ENCODE data around the gene SORCS2.
A peak's percentile ranks its signal among the peaks of the same experiment; 100 is the strongest.

Gene SORCS2

DNA sequence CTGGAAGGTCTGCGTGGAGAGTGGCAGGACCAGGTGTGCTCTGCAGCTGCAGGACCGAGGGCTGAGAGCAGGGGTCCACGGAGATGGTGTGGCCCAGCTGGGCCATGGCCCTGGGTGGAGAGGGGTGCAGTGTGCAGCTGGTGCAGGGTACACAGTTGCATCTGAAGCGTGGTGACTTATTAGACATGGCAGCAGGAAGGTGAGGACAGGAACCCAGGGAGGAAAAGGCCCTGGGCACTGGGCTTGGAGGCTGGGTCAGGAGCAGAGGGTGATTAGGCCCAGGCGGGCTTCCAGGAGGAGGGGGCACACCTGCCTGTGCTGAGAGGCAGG, 457.0 kb downstream of the SORCS2 start:
- no peak for DNase-seq (ENCODE audit: low spot score)

GRCh38 chr4:7649741-7650531, 457.6 kb downstream of the SORCS2 start:
- DNase-seq (ENCODE audit: low spot score), result peak; percentile 58
- in situ Hi-C loops (cut with MboI; ENCODE audit: low pct_unique_long_range_greater_than_20kb, low sequenced_read_pairs, unreplicated experiment), result no loop called here
- TF ChIP-seq CTCF (IDR thresholded peaks at IDR 0.05; ENCODE audit: extremely low read depth, insufficient read depth, missing control alignments), result no peak

More for the DNA sequence above, 457.0 kb downstream of the SORCS2 start:
- no peak for TF ChIP-seq CTCF (IDR thresholded peaks at IDR 0.05; ENCODE audit: extremely low read depth, insufficient read depth, missing control alignments)
- in situ Hi-C loops (cut with MboI; ENCODE audit: low pct_unique_long_range_greater_than_20kb, low sequenced_read_pairs, unreplicated experiment), result no loop called here

DNA sequence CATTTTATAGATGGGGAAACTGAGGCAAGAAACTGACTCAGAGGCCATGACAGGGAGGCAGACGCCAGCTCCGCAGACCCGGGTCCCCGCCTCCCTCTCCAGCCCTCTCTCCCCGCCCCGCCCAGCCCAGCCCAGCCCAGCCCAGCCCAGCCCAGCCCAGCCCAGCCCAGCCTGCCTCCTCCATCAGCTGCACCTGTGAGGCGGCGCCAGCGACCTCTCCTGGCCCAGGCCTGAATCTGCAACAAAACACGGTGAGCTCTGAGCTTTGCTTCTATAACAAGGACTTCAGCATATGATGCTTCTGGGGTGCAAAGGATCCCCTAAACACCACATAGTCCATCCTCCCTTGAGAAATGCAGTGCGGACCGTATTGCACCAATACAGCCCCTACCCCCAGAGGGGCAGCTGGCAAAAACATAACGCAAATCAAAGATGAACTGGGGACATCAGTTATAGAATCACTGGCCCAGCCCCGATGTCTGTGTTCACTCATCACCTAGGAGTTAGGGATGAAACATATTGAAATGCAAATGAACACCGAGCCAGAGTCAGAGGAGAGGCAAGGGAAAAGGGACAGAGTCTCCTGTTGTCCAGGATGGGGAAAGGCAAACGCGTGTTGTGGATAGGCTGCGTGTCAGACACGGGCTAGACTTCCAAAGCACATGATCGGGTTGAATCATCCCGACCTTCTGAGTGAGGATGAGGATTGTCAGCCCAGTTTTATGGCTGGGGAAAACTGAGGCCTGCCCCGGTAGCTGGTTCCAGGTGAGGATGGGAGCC, 458.5 kb downstream of the SORCS2 start:
- TF ChIP-seq CTCF (IDR thresholded peaks at IDR 0.05; ENCODE audit: extremely low read depth, insufficient read depth, missing control alignments), result peak; percentile 20
- DNase-seq (ENCODE audit: low spot score), result no peak
- in situ Hi-C loops (cut with MboI; ENCODE audit: low pct_unique_long_range_greater_than_20kb, low sequenced_read_pairs, unreplicated experiment), result no loop called here

DNA sequence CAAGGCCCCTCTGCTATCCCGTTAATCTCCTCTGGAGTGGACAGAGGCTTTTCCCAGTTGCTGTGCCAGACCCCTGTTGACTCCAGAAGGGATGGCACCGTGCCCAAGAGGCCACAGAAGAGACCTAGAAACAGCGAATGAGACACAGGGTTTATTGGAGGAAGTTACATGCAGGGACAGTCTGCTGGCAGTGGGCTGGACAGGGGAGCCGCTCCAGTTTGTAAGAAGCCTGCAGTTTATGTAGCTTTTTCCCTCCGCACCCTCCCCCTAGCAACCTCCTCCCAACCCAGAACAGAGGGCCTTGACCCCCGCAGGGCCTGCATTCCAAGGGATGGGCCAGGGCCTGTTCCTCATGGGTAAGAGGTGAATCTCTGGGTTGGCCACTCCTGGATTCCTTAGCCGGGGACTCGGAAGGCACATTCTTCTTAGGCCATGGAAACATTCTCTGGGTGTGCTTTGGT, 459.2 kb downstream of the SORCS2 start:
- DNase-seq (ENCODE audit: low spot score), result no peak
- in situ Hi-C loops (cut with MboI; ENCODE audit: low pct_unique_long_range_greater_than_20kb, low sequenced_read_pairs, unreplicated experiment), result no loop called here

GRCh38 chr4:7652006-7652405, 459.7 kb downstream of the SORCS2 start:
- DNase-seq (ENCODE audit: low spot score), result no peak
- in situ Hi-C loops (cut with MboI; ENCODE audit: low pct_unique_long_range_greater_than_20kb, low sequenced_read_pairs, unreplicated experiment), result no loop called here
- TF ChIP-seq CTCF (IDR thresholded peaks at IDR 0.05; ENCODE audit: extremely low read depth, insufficient read depth, missing control alignments), result no peak

More for the DNA sequence above, 459.2 kb downstream of the SORCS2 start:
- TF ChIP-seq CTCF (IDR thresholded peaks at IDR 0.05; ENCODE audit: extremely low read depth, insufficient read depth, missing control alignments), result no peak

GRCh38 chr4:7652451-7652881, 460.1 kb downstream of the SORCS2 start:
- no peak for DNase-seq (ENCODE audit: low spot score)
- in situ Hi-C loops (cut with MboI; ENCODE audit: low pct_unique_long_range_greater_than_20kb, low sequenced_read_pairs, unreplicated experiment), result no loop called here
- no peak for TF ChIP-seq CTCF (IDR thresholded peaks at IDR 0.05; ENCODE audit: extremely low read depth, insufficient read depth, missing control alignments)
